Endodermal cell (in vitro differentiated cells): ENCODE measurements around the gene ARMC3. TPM values are rescaled to one million over a fixed set of nuclear protein-coding genes. Genes with fewer than 3 reads are reported as not detected.

Experiments used
- DNase-seq: peaks from one replicate; pipeline ENCODE4 v3.0.0-alpha.2; 2017
- H3K27ac ChIP-seq: 2 replicates; pipeline ENCODE4 v1.5.1; 2013; ENCODE audit warnings: mild to moderate bottlenecking, low read depth, low read length, moderate library complexity
- H3K27me3 ChIP-seq: 2 replicates; pipeline ENCODE4 v1.6.1; 2013; ENCODE audit warnings: mild to moderate bottlenecking, low read length, moderate library complexity; ENCODE audit not compliant: insufficient read depth, control insufficient read depth, poor library complexity, severe bottlenecking
- H3K36me3 ChIP-seq: 2 replicates; pipeline ENCODE4 v1.7.0; 2013; ENCODE audit warnings: mild to moderate bottlenecking, low read length, moderate library complexity; ENCODE audit not compliant: control insufficient read depth, insufficient read depth
- H3K4me1 ChIP-seq: one replicate; pipeline ENCODE4 v1.7.0; 2013; ENCODE audit warnings: low read length; ENCODE audit not compliant: control insufficient read depth, insufficient read depth
- H3K4me3 ChIP-seq: 2 replicates; pipeline ENCODE4 v1.5.1; 2013; ENCODE audit warnings: mild to moderate bottlenecking, low read length, moderate library complexity
- H3K9ac ChIP-seq: 2 replicates; pipeline ENCODE4 v1.6.1; 2013; ENCODE audit warnings: mild to moderate bottlenecking, low read length, moderate library complexity; ENCODE audit not compliant: poor library complexity, severe bottlenecking; ENCODE audit errors: extremely low read depth
- H3K9me3 ChIP-seq: 2 replicates; pipeline ENCODE4 v1.6.1; 2013; ENCODE audit warnings: mild to moderate bottlenecking, low read length, moderate library complexity; ENCODE audit not compliant: control insufficient read depth
- H3K27ac Mint-ChIP-seq: 2 replicates; pipeline ENCODE4 v1.8.0; 2020; ENCODE audit warnings: mixed read lengths
- H3K27me3 Mint-ChIP-seq: 2 replicates; pipeline ENCODE4 v1.8.0; 2021; ENCODE audit warnings: mild to moderate bottlenecking, mixed read lengths; ENCODE audit not compliant: insufficient read depth
- H3K36me3 Mint-ChIP-seq: 2 replicates; pipeline ENCODE4 v1.8.0; 2020; ENCODE audit warnings: low read depth, mixed read lengths
- H3K4me1 Mint-ChIP-seq: 2 replicates; pipeline ENCODE4 v1.8.0; 2020; ENCODE audit warnings: mixed read lengths
- H3K4me3 Mint-ChIP-seq: 2 replicates; pipeline ENCODE4 v1.8.0; 2020; ENCODE audit warnings: mild to moderate bottlenecking, moderate library complexity, mixed read lengths
- H3K9me3 Mint-ChIP-seq: 2 replicates; pipeline ENCODE4 v1.8.0; 2020; ENCODE audit warnings: mild to moderate bottlenecking, mixed read lengths
- CTCF ChIP-seq: fragments of 200-600 bp; sonication (generic); conservative IDR thresholded peaks from 2 replicates; pipeline ENCODE4 v1.5.0; 2021; ENCODE audit warnings: antibody characterized with exemption, mild to moderate bottlenecking
- WGBS, 2 experiments: methylation state at CpG; one replicate each; pipeline versions ENCODE4 v1.1.5 to v1.1.7; 2013; ENCODE audit warnings: missing lambda C conversion rate in 2 of 2, mixed read lengths in 1 of 2; ENCODE audit not compliant: insufficient coverage in 1 of 2, insufficient read length in 1 of 2; 5-methylcytosine and 5-hydroxymethylcytosine counted together
- total RNA-seq, 2 donors: library from RNA; stranded (reverse); fragmentation: NEBNext Ultra II Directional in 1 of 2; extraction: Animal tissue kit (Norgen Biotek cat#: 25700) in 1 of 2; gene quantifications; 2 replicates in 1 of 2; 3 replicates in 1 of 2; pipeline ENCODE4 v1.2.1, GENCODE V29; 2021

ARMC3 gene
- total RNA-seq, 2 donors from 2014 or later, result 2.0 to 3.0 TPM

- Histone ChIP-seq H3K27ac (no peak overlapping the region), H3K9me3 (peaks cover 32% of the 10 kb centered on the region), H3K36me3 (no peaks in the 10 kb centered on the region), H3K4me3 (no peak overlapping the region), H3K27me3 (no peaks in the 10 kb centered on the region), H3K4me1 (no peaks in the 10 kb centered on the region), H3K9ac (no peak overlapping the region)
- Mint-ChIP-seq H3K4me3 (no peak overlapping the region), H3K27me3 (no peaks in the 10 kb centered on the region), H3K27ac (no peak overlapping the region), H3K9me3 (peaks cover 46% of the 10 kb centered on the region), H3K4me1 (no peaks in the 10 kb centered on the region), H3K36me3 (peaks cover 4% of the 10 kb centered on the region)
- no peak for DNase-seq
- 64% methylated on average over 1 of the region's 1 CpG; no CpG with 5 or more reads in 1 of the 2 experiments for WGBS, 2 experiments
- no peak for TF ChIP-seq CTCF
Observed at GRCh38 chr10:22911067-22911466, 16.8 kb upstream of the ARMC3 start.

- no peak for TF ChIP-seq CTCF
- Histone ChIP-seq H3K9ac (no peak overlapping the region), H3K4me1 (no peaks in the 10 kb centered on the region), H3K27me3 (no peaks in the 10 kb centered on the region), H3K27ac (no peak overlapping the region), H3K36me3 (no peaks in the 10 kb centered on the region), H3K9me3 (peaks cover 30% of the 10 kb centered on the region), H3K4me3 (no peak overlapping the region)
- peaks cover 4% of the 10 kb centered on the region for H3K36me3 Mint-ChIP-seq
- peaks cover 51% of the 10 kb centered on the region for H3K9me3 Mint-ChIP-seq
- H3K27me3 Mint-ChIP-seq, result no peaks in the 10 kb centered on the region
- H3K4me1 Mint-ChIP-seq, result no peaks in the 10 kb centered on the region
- 80 to 90% methylated on average over 6 to 10 of the region's 10 CpGs for WGBS, 2 experiments
- no peak overlapping the region for H3K4me3 Mint-ChIP-seq
- no peak for DNase-seq
- H3K27ac Mint-ChIP-seq, result no peak overlapping the region
Observed at GRCh38 chr10:22911889-22912762, 15.7 kb upstream of the ARMC3 start.

GRCh38 chr10:22912763-22913384 is 15.0 kb upstream of the ARMC3 start:
- H3K36me3 ChIP-seq, result no peaks in the 10 kb centered on the region
- H3K27ac ChIP-seq, result no peak overlapping the region
- no peak overlapping the region for H3K27ac Mint-ChIP-seq
- WGBS, 2 experiments, result 92 to 95% methylated on average over 2 to 5 of the region's 5 CpGs
- peaks cover 22% of the 10 kb centered on the region for H3K9me3 ChIP-seq
- TF ChIP-seq CTCF, result no peak
- H3K9me3 Mint-ChIP-seq, result peaks cover 44% of the 10 kb centered on the region
- no peaks in the 10 kb centered on the region for H3K4me1 Mint-ChIP-seq
- H3K27me3 Mint-ChIP-seq, result no peaks in the 10 kb centered on the region
- H3K4me3 ChIP-seq, result no peak overlapping the region
- no peak overlapping the region for H3K4me3 Mint-ChIP-seq
- H3K36me3 Mint-ChIP-seq, result peaks cover 4% of the 10 kb centered on the region
- DNase-seq, result no peak
- H3K27me3 ChIP-seq, result no peaks in the 10 kb centered on the region
- no peak overlapping the region for H3K9ac ChIP-seq
- H3K4me1 ChIP-seq, result no peaks in the 10 kb centered on the region
